ENCODE measurements around the gene MYRIP.
"Not testable (repeated sequence)": the region's sequence is repeated elsewhere in the genome, so short reads cannot be mapped to it uniquely, and the experiment has no call there.

MYRIP gene

DNA sequence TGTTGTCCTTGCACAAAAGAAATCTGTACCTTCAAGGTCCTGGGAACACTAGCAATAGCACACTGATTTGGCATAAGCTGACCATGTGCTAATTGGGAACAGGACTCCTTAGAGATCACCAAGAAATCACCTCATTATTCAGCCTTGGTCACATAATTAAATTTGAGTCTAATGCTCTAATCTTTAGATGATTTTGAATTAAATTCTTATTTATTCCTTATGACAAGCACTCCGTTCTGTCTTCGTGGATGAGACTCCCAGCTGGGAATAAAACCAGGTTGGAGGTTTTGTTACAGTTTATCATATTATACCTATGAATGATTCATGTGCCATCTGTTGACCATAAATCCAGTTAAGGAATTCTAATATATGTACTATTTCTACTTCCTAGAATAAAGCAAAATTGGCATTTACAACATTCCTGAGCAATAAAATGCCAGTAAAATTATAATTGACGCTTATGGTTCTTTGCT is 162.2 kb downstream of the MYRIP start:
- DNase-seq (ENCODE audit: low read depth), result no peak

DNA sequence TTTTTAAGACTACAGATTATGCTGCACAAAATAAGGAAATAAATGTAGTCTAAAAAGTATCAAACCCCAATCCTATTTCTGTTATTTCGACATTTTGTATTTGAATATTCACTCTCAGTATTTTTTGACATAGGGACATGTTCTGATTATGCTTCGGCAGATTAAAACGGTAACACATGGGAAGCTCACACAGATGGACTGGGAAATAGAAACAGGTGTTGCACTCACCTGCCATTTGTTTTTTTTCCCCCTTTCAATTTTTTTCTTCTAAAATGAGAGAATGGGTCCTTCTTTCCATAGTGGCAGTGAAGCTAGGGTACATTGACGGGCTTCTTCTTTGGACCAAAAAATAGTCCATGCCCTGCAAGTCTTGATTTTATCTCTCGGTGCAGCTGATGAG is 163.1 kb downstream of the MYRIP start:
- no peak for DNase-seq (ENCODE audit: low read depth)

DNA sequence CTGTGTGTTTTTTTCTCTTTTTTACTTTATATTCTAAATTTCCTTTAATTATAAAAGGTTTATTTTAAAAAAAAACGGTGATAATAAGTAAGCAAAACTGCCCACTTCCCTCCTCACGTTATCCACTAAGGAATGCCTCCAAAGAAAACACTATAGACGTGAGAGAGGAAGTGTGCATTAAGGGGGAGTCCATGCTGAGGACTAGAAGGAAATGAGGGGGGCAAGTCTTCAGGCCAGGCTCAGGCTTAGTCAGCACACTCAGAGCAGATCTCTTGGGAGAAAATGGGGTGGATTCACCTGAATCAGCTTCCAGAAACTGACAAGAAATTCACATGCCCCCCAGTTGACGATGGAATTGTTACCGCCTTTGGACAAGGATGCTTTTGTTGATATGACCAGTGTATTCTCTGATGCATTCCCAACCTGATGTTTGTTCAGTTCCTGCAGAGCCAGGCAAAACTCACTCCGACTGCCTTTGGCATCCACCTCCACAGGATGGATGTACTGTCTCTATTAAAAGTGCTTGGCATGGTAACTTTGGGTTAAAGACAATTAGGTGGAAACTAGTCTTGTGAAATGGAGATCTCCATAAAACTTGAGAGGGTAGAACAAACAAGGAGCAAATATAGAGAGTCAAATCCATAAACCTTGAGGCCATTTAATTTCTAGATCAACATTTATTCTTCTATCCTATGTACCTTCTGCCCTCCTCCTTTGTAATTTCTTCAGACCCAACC is 167.8 kb downstream of the MYRIP start:
- no peak for DNase-seq (ENCODE audit: low read depth)

DNA sequence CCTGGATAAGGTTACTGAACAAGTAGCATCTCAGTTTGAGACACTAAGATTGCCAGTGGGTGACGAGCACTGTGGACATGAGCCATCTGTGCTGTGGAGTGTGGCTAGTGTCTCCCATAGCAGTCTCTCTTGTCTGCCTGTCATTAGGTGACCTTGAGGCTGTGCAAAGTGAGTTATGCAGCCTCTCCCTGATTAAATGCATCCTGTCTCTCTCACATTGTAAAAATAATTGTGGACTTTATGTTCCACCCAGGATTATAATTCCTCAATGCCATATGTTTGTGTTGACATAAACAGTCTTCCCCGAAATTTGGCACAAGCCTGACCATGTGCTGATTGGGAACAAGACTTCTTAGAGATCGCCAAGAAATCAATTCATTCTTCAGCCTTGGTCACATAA is 168.9 kb downstream of the MYRIP start:
- DNase-seq (ENCODE audit: low read depth), result no peak

DNA sequence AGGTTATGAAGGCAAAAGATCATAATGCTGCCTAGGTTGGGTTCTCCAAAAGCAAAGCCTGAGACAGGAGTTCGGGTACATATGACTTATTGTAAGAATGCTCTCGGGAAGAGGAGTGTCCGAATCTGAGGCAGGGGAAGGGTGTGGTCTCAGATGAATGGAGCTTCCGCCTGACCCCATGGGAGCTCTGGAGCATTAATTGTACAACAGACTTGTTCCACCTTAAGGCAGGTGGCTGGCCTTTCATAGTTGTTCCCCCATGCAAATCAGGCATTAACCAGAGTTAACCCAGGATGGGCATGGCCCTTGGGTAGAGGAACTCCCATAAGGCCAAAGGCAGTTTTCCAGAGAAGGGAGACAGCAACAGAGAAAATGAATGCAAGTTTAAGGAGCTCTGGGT is 170.6 kb downstream of the MYRIP start:
- no peak for DNase-seq (ENCODE audit: low read depth)

DNA sequence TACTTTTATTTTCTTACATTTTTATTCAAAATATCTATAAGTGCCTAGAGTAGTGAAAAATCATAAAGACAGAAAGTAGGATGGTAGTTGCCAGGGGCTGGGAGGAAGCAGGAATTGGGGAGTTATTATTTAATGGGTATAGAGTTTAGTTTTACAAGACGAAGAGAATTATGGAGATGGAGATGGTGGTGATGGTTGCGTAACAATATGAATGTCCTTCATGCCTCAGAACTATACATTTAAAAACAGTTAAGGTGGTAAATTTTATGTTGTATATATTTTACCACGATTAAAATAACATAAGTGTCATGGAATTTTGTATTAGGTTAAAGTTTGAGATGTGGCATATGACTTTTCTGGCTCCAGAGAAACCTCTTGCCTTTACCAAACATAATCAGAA is 171.4 kb downstream of the MYRIP start:
- DNase-seq (ENCODE audit: low read depth), result no peak

DNA sequence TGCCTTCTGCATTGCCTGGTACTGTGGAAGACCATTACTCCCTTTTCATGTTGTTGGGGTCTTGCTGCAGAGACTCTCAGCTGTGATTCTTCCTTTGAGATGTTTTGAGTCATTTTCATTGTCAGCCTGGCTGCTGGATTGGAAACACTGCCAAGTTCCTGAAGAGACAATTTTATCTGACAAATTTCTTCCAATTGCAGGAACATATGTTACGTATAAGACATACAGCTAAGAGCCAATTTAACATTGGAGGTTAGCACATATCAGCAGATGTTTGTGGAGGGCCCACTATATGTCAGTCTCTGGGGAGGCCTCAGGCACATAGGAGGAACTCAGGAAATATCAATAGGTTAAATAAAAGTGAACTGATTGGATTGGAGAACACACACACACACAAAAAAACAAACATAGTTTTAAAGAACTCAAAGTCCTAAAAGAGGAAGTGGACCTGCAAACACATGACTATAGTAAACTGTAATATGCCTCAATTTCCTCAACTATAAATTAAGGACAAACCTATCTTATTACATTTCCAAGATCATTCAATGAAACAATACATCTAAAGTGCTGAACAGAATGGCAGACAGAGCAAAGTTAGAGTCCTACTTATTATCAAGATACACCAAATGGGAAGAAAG is 172.3 kb downstream of the MYRIP start:
- no peak for DNase-seq (ENCODE audit: low read depth)

DNA sequence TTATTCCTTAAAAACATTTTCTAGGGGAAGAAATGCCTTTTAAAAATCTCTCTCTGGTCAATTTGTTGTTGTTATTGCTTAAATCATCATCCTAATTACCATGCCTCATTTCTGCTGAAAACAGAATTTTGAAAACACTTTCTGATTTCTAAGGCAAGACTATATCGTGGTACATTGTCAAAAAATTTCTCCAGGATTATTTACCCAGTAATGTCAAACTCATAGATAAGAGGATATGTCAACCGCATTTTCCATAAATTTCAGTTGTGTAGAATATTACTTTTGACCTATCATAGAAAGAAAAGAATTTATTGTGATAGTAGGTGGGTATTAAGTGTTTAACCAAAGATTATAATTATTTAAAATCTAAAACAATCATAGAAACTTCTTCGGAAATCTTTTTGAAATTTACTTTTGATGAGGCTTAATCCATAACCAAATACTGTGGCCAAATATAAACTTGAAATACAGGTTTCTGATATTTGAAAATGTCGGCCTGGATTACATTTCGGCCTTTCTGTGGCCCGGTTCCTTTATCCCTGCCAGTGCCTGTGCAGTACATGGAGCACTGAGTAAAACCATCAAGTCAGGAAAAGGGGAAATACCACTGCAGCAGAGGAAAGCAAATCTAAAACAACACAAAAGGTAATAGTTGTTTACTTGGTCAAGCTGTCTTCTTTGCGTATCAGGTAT is 173.4 kb downstream of the MYRIP start:
- no peak for DNase-seq (ENCODE audit: low read depth)

DNA sequence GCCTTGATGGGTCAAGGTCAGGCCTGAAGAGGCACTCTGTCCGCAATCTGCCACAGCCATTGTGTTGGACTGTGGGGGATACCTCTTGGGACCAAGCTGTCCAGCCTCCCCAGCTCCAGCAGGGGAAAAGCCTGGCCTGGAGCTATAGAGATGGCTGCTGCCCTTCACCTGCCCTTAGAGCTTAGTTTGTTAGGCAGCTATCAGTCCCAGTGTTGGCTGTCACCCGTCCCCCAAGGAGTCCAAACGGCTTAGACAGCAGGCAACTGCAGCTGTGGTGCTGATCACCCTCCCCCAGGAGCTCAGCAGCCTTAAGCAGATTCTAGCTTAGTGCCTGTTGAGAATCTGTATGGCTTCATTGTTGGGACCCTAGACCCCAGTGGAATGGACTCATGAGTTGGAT is 180.3 kb downstream of the MYRIP start:
- DNase-seq (ENCODE audit: low read depth), result no peak

DNA sequence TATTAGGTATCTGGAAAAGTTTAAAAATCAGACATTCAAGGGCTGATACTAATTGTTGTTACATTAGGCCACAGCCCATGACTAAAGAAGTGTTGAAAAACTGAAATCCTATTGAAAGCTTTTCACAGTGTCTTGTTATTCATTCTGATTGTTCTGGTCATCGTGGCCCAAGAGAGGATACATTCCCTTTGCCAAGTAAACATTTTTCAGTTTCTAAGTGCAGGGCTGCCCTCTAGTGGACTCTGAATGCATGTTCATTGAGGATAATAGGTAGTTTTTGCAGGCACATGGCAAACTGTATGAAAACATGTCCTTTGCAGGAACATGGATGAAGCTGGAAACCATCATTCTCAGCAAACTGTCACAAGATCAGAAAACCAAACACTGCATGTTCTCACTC is 181.1 kb downstream of the MYRIP start:
- peak; percentile 71 for DNase-seq (ENCODE audit: low read depth)

DNA sequence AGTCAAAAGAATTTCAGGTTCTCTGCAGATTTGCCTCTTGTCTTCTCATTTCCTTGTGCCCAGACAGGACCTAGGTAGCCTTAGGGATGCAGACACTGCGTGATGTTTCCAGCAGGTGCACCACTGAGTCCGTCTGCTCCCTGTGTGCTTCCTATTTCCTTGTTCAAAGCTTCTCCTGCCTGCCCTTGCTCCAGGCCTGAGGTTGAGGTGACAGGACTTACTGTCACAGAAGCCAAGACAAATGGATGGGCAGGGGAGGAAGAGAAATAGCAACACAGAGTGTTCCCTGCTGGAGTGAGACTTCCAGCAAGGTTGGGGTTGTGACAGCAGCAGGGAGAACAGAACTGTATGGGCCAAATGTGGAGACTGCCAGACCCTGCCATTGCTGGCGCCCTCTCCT is 199.4 kb downstream of the MYRIP start:
- no peak for DNase-seq (ENCODE audit: low read depth)

DNA sequence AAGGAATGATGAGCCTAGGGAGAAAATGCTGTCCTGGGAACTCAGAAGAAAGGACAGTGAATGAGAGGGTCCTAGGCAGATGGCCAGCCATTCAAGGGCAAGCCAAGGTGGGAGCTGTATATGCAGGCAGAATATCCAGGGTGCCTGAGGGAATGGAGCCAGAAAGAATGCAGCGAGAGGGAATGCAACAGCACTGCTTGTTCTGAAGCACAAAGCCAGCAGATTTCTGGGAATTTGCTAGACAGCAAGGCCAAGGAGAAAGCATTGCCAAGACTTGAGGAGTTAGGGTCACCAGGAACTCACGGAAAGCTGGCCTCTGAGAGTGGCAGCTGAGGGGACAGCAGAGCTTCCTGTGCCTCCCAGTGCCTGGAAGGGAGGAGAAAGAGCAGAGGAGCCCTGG is 200.6 kb downstream of the MYRIP start:
- DNase-seq (ENCODE audit: low read depth), result no peak

DNA sequence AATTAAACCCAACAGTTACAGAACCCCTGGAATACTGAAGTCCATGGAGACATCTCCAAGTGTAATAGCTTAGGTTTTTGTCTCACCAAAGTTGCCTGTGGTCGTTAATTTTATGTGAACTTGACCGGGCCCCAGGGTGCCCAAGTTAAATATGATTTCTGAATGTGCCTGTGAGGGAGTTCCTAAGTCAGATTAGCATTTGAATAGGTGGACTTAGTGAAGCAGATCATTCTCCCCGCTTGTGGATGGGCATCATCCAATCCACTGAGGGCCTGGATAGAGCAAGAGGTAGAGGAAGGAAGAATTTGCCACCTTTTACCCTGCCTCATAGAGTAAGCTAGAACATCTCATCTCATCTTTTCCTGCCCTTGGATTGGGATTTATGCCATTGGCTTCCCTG is 203.0 kb downstream of the MYRIP start:
- no peak for DNase-seq (ENCODE audit: low read depth)

DNA sequence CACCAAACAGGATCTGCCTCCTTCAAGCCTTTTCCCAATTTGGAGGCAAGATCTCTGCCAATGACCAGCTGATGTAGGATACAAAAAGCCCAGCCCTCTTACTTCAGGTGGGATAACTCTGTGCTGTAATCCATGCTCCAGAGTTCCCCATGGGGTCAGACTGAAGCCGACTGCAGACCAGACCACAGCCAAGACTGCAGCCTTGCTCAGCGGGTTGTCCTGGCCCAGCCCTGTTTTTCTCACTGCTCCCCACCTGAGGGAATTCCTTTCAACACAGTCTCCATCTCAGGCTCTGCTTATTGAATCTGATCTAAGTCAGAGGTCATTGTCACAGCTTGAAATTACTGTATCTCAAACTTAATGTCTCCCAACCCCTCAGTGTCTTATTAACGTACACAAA is 207.0 kb downstream of the MYRIP start:
- DNase-seq (ENCODE audit: low read depth), result no peak

DNA sequence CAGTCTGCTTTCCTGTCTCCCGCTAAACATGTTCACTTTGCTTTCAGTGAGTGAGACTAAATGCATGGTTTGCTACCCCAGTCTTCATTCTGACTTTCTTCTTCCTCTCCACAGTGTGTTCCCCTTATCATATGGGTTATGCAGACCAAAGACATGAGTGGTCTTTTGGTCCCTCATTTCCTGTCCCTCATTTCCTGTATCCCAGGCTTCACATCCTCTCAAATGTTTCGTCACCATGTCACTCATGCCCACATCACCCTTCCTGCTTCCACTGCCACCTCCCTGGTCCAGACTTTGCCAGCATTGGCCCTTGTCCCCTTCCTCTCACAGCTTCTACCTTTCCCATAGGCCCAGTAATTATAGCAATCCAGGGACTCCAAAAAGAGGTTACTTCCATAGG is 209.0 kb downstream of the MYRIP start:
- no peak for DNase-seq (ENCODE audit: low read depth)

DNA sequence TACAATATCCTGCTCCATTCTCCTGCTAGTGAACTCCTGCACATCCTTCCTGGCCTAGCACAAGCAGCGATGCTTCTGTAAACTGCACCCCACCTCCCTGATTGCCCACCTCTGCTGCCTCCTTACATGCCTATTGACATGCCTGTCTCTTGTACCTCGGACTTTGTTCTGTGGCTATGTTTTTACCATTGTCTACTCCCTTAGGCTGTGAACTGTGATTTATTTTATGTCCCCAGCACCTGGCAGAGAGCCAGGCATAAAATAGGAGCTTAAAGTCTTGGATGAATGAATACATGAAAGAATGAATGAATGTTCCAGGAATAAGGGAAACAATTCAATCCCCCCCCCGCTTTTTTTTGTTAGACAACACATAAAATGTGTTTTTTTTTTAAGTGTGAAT is 210.0 kb downstream of the MYRIP start:
- DNase-seq (ENCODE audit: low read depth), result no peak

DNA sequence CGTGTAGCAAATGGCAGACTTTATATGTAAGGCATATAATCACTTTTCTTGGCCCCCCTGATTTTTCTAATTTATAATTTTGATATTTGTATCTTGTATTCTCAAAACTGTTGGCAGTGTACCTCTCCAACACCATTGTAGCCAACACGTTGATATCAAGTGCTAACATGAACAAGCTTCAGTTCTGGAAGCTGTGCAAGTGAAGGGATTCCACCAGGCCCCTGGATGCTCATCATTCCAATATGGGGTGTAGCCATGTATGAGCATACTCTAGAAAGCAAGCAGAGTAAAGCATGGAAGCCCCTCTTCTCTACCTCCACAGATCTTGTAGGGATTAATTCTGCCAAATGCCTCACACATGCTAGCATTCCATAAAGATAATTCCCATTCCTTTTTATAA is 211.3 kb downstream of the MYRIP start:
- DNase-seq (ENCODE audit: low read depth), result no peak

DNA sequence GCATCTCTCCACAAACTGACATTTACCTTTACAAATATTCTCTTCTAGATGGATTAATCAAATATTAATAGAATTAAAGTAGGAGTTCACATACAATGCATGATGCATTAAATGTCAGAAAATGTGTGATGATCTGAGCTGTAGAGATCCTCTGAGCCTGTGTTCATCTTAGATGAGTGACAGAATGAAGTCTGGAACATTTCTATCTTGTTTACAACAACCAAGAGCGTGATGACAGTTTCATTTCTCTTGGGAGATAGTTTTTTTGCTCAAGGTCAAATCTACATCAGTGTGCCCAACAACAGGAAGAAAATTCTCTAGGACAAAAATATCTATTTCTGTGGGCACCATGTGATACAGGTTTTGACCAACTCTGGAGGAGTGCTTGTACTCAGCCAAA is 211.9 kb downstream of the MYRIP start:
- DNase-seq (ENCODE audit: low read depth), result no peak

DNA sequence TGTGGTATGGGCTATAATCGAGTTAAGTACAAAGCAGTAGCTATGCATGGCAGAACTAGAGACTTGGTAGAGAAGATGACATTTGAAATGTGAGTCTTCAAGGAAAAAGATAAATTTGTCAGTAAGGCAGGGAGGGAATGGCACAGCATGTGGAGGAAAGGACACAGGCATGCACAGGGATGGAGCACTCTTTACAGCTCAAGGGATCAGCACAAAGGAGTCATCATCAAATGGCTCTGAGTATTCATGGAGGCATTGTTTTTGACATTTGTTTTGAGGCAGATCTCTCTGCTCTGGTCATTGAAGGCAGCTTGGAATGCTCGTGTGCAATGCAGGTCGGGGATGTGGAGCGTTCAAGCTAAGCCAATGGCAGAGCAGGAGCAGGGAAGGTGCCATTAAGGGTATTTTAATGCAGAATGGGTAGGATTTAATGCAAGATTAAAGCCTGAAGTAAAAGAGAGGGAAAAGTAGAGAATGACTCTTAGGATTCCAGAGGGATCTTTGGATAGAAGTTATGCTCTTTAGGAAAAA is 213.0 kb downstream of the MYRIP start:
- no peak for DNase-seq (ENCODE audit: low read depth)

DNA sequence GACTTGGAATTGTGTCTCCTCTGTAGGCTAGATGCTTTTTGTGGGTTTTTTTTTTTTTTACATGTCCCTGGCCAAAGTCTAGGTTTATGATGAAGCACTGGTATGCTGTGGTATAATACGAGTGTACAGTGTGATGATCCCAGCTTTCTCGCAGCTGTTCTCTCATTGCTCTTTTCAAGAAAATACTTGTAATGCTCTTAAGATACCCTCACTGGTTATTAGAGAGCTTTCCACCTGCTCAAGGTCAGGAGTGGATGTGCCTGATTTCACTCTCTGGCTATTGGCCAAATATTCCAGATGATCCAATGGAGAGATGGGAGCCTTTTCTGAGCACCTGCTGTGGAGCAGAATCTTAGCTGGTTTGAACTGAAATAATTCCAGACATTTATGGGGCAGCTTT is 215.1 kb downstream of the MYRIP start:
- DNase-seq (ENCODE audit: low read depth), result no peak

DNA sequence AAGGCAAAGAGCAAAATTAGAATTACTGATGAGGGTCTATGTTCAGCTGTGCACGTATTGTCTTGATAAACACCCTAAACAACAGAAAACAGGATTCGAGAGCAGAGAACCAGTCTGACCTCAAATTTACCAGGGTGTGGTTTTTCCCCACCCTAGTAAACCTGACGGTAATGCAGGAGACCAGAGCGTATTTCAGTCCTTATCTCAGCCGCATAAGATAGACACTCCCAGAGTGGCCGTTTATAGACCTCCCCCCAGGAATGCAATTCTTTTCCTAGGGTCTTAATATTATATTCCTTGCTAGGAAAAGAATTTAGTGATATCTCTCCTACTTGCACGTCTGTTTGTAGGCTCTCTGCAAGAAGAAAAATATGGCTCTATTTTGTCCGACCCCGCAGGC is 216.5 kb downstream of the MYRIP start:
- DNase-seq (ENCODE audit: low read depth), result not testable (repeated sequence)

DNA sequence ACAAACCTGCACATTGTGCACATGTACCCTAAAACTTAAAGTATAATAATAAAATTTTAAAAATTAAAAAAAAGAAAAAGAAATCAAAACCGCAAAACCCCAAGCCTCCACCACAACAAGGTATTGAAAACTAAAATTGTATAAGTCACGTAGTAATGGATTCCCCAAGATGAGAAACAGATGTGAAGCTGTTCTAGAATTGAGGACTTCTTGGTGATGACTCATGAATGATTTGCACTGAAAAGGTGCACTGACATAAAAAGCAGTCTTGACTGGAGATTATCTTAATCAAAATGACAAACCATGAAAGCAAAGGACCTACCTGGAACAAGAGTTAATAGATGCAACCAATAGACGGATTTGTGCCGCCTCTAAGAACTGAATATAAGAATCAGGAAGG is 225.8 kb downstream of the MYRIP start:
- peak; percentile 60 for DNase-seq (ENCODE audit: low read depth)

DNA sequence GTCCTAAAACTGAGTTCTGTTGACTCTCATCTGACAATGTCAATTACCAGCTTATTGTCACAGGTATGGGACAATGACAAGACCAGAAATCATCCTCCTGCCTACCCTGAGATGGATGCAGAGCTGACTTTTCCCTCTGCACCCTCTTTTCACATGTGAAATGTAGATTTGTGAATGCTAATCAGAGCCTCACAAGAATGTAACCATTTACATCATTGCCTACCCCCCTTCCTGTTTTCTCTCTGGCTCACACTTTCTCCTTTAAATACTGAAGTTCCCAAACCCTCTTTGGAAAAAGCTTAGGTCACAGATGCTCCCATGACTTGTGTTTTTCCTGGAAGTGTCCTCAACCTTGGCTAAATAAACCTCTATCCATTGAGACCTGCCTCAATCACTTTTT is 228.2 kb downstream of the MYRIP start:
- no peak for DNase-seq (ENCODE audit: low read depth)
